Left colon (tissue), 2 donors: ENCODE data around the gene NCCRP1. TPM values are rescaled to one million over a fixed set of nuclear protein-coding genes. Genes with fewer than 3 reads are reported as not detected.

ENCODE experiments used
- total RNA-seq, 2 donors: library from RNA; stranded (reverse); fragmentation: NEBNext Ultra II Directional; extraction: Animal tissue kit (Norgen Biotek cat#: 25700); gene quantifications; one replicate each; pipeline ENCODE4 v1.2.1, GENCODE V29; 2021
- donor health status: DM: no; HTN: no; CAD: no.
- donor health status: DM: yes; HTN: yes; CAD: no.

NCCRP1 gene
- total RNA-seq, 2 donors from 2014 or later, result not detected

Other genes starting within 250 kb of the NCCRP1 start
- gene FBXO17, start 221.2 kb upstream of the NCCRP1 start, total RNA-seq, result 1 to 10 TPM; 1.1 to 3.3 TPM
- 1 to 10 TPM in 1 of 2 donors, not detected in 1; 2.8 TPM for gene FBXO27, start 164.4 kb upstream of the NCCRP1 start, total RNA-seq
- gene ACP7, start 112.6 kb upstream of the NCCRP1 start, total RNA-seq, result not detected
- 10 to 100 TPM; 85.0 to 96.9 TPM for gene PAK4, start 71.2 kb upstream of the NCCRP1 start, total RNA-seq
- not detected for gene SYCN, start 7.3 kb downstream of the NCCRP1 start, total RNA-seq
- gene IFNL3, start 48.0 kb downstream of the NCCRP1 start, total RNA-seq, result not detected
- not detected for gene IFNL4, start 51.9 kb downstream of the NCCRP1 start, total RNA-seq
- not detected for gene IFNL2, start 71.4 kb downstream of the NCCRP1 start, total RNA-seq
- not detected for gene IFNL1, start 99.4 kb downstream of the NCCRP1 start, total RNA-seq
- under 1 TPM; 0.18 to 0.61 TPM for gene LRFN1, start 123.9 kb downstream of the NCCRP1 start, total RNA-seq
- 10 to 100 TPM in 1 of 2 donors, 1 to 10 TPM in 1; 7.0 to 17.8 TPM for gene GMFG, start 139.1 kb downstream of the NCCRP1 start, total RNA-seq
- 10 to 100 TPM; 65.2 to 72.2 TPM for gene SAMD4B, start 145.5 kb downstream of the NCCRP1 start, total RNA-seq
- 10 to 100 TPM; 30.5 to 31.2 TPM for gene PAF1, start 194.1 kb downstream of the NCCRP1 start, total RNA-seq
- gene MED29, start 194.4 kb downstream of the NCCRP1 start, total RNA-seq, result 10 to 100 TPM; 30.4 to 32.4 TPM
- 100 to 1,000 TPM; 152 to 391 TPM for gene ZFP36, start 209.9 kb downstream of the NCCRP1 start, total RNA-seq
- gene PLEKHG2, start 215.7 kb downstream of the NCCRP1 start, total RNA-seq, result 1 to 10 TPM; 6.2 to 9.3 TPM
- gene RPS16, start 239.0 kb downstream of the NCCRP1 start, total RNA-seq, result 1,000 to 10,000 TPM; 1,556 to 1,578 TPM
- gene SUPT5H, start 248.6 kb downstream of the NCCRP1 start, total RNA-seq, result 100 to 1,000 TPM in 1 of 2 donors, 10 to 100 TPM in 1; 89.1 to 101 TPM